SK-N-SH (cell line): ENCODE data around the gene AHNAK2. TPM values are rescaled to one million over a fixed set of nuclear protein-coding genes. Genes with fewer than 3 reads are reported as not detected.

Experiments
- CTCF ChIA-PET: fragments of 300-600, 350-600 bp; formaldehyde crosslinking; extraction: SDS; loops from one replicate; lab custom pipeline; 2021; lab: Yijun Ruan, JAX
- POLR2A ChIA-PET: fragments of 350-600 bp; sonication (Branson Sonifier 250); formaldehyde crosslinking; extraction: SDS; loops from one replicate; lab custom pipeline; 2020; ENCODE audit warnings: antibody characterized with exemption, inconsistent platforms; lab: Yijun Ruan, JAX
- DNase-seq: peaks from one replicate; pipeline ENCODE4 v3.0.0; 2012
- H2AFZ ChIP-seq: fragments of 200-600 bp; sonication (generic); 2 replicates; pipeline ENCODE4 v1.8.1; 2016; ENCODE audit warnings: antibody characterized with exemption, mild to moderate bottlenecking, low read depth
- H3F3A ChIP-seq: fragments of 200-600 bp; sonication (generic); replicated peaks from 2 replicates; pipeline ENCODE3; 2016; ENCODE audit warnings: antibody characterized with exemption, mild to moderate bottlenecking; ENCODE audit not compliant: insufficient read depth
- H3K27ac ChIP-seq, 2 experiments: fragments of 200-500 bp in 1 of 2; fragments of 200-600 bp in 1 of 2; sonication (Bioruptor generic) in 1 of 2; sonication (generic), shearing (Covaris generic) in 1 of 2; 2 replicates each; pipeline versions ENCODE4 v1.5.1 to v1.6.1; 2014 to 2016; ENCODE audit warnings: low read depth in 2 of 2, inconsistent platforms in 1 of 2, low read length in 1 of 2, mild to moderate bottlenecking in 1 of 2, mixed read lengths in 1 of 2
- H3K27me3 ChIP-seq: fragments of 200-600 bp; sonication (generic), shearing (Covaris generic); 2 replicates; pipeline ENCODE4 v1.6.1; 2016; ENCODE audit warnings: mixed run types; ENCODE audit not compliant: insufficient read depth
- H3K36me3 ChIP-seq, 2 experiments: fragments of 200-500 bp in 1 of 2; fragments of 200-600 bp in 1 of 2; sonication (Bioruptor generic) in 1 of 2; sonication (generic) in 1 of 2; replicated peaks in 1 of 2; 2 replicates each; pipeline versions ENCODE3 to v1.5.1; 2014 to 2016; ENCODE audit warnings: low read length in 1 of 2, mild to moderate bottlenecking in 1 of 2; ENCODE audit not compliant: insufficient read depth in 2 of 2, control insufficient read depth in 1 of 2
- H3K4me1 ChIP-seq, 2 experiments: fragments of 200-500 bp in 1 of 2; fragments of 200-600 bp in 1 of 2; sonication (Bioruptor generic) in 1 of 2; sonication (generic), shearing (Covaris generic) in 1 of 2; 2 replicates each; pipeline versions ENCODE4 v1.5.1 to v1.6.1; 2014 to 2016; ENCODE audit warnings: low read depth in 1 of 2, low read length in 1 of 2, mixed run types in 1 of 2; ENCODE audit not compliant: insufficient read depth in 2 of 2, control insufficient read depth in 1 of 2
- H3K4me2 ChIP-seq: fragments of 200-600 bp; sonication (generic), shearing (Covaris generic); 2 replicates; pipeline ENCODE4 v1.6.1; 2017; ENCODE audit warnings: mixed run types
- H3K4me3 ChIP-seq, 2 experiments: fragments of 200-500 bp in 1 of 2; fragments of 200-600 bp in 1 of 2; sonication (Bioruptor generic) in 1 of 2; sonication (generic), shearing (Covaris generic) in 1 of 2; 2 replicates each; pipeline versions ENCODE4 v1.5.1 to v1.8.1; 2014 to 2016; ENCODE audit warnings: low read depth in 2 of 2, inconsistent platforms in 1 of 2, low read length in 1 of 2, mild to moderate bottlenecking in 1 of 2, mixed read lengths in 1 of 2, moderate library complexity in 1 of 2
- H3K79me2 ChIP-seq: fragments of 200-600 bp; sonication (generic); 2 replicates; pipeline ENCODE4 v1.8.1; 2017; ENCODE audit warnings: mild to moderate bottlenecking; ENCODE audit not compliant: insufficient read depth
- H3K9ac ChIP-seq: fragments of 200-600 bp; sonication (generic); 2 replicates; pipeline ENCODE4 v1.6.1; 2017; ENCODE audit warnings: mixed run types
- H3K9me2 ChIP-seq: fragments of 200-600 bp; sonication (generic); 2 replicates; pipeline ENCODE4 v1.6.1; 2017; ENCODE audit warnings: mixed run types
- H3K9me3 ChIP-seq: fragments of 200-600 bp; sonication (generic); 2 replicates; pipeline ENCODE4 v1.6.1; 2017; ENCODE audit warnings: mixed run types, mild to moderate bottlenecking, moderate library complexity
- H4K20me1 ChIP-seq: fragments of 200-600 bp; sonication (generic); 2 replicates; pipeline ENCODE4 v1.6.1; 2017; ENCODE audit warnings: mild to moderate bottlenecking, mixed run types; ENCODE audit not compliant: insufficient read depth
- CHD2 ChIP-seq: fragments of 150-350 bp; IDR thresholded peaks from 2 replicates; pipeline ENCODE4 v1.6.1; 2018; ENCODE audit warnings: low read length; ENCODE audit not compliant: partially characterized antibody
- NRF1 ChIP-seq: IDR thresholded peaks from 2 replicates; pipeline ENCODE4 v1.6.1; 2012; ENCODE audit warnings: low read depth, mild to moderate bottlenecking, low read length
- POLR2AphosphoS5 ChIP-seq: IDR thresholded peaks from 2 replicates; pipeline ENCODE4 v1.6.1; 2012; ENCODE audit warnings: low read depth, low read length
- RFX5 ChIP-seq: IDR thresholded peaks from 2 replicates; pipeline ENCODE4 v1.6.1; 2012; ENCODE audit warnings: mild to moderate bottlenecking, improper control_type of control experiment, low read length
- TAF1 ChIP-seq: IDR thresholded peaks from 2 replicates; pipeline ENCODE4 v1.6.1; 2012; ENCODE audit warnings: low read depth, mild to moderate bottlenecking, low read length, moderate library complexity, borderline replicate concordance
- TEAD4 ChIP-seq: IDR thresholded peaks from 2 replicates; pipeline ENCODE4 v1.4.0; 2012; ENCODE audit warnings: mild to moderate bottlenecking, borderline replicate concordance; ENCODE audit not compliant: insufficient read depth
- YY1 ChIP-seq: IDR thresholded peaks from 2 replicates; pipeline ENCODE4 v1.4.0; 2012; ENCODE audit warnings: low read depth, mild to moderate bottlenecking
- WGBS: methylation state at CpG from one replicate; pipeline ENCODE4 v1.1.6; 2017; ENCODE audit warnings: low lambda C conversion rate; 5-methylcytosine and 5-hydroxymethylcytosine counted together
- polyA plus RNA-seq, 3 experiments: library from polyadenylated mRNA; depleted of rRNA; stranded (reverse); fragments of >200 nt; gene quantifications; 2 replicates each; pipeline ENCODE4 v1.2.3, GENCODE V29; 2012
- TF ChIP-seq, protein P1 (sequence below): IDR thresholded peaks from 2 replicates; pipeline ENCODE4 v1.4.0; 2012; ENCODE audit warnings: low read depth, borderline replicate concordance

Gene AHNAK2
- polyA plus RNA-seq, 1 of the 3 experiments (the other 2 are of a cell fraction), result 33.5 TPM

DNA sequence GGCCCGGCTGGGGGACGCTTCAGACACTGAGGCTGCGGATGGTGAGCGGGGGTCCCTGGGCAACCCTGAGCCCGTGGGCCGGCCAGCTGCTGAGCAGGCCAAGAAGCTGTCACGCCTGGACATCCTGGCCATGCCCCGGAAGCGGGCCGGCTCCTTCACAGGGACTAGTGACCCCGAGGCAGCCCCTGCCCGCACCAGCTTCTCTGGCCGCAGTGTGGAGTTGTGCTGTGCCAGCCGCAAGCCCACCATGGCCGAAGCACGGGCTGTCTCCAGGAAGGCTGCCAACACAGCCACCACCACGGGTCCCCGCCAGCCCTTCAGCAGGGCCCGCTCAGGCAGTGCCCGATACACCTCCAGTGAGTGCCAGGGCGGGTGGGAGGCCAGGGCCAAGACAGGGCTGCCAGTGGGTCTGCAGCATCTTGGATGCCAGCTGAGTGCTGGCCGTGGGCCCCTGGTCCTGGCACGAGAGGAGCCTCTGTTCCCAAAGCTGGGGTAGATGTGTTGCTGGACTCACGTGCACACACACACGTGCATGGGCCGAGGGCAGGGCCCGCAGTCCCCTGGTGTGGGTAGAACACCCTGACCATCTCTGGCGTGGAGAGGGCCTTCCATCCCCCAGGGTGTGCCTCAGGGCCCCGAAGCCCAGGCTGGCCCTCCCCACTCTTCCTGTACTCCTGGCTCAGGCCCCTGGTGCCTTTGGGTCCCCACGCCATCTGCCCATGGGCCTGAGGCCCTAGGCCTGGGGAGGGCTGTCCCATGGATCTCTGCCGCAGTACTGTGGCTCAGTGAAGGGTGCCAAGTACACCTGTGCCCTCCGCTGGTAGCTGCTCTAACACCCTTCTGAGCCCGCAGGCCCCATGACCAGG, 90.3 kb downstream of the AHNAK2 start:
- TF ChIP-seq POLR2AphosphoS5 (no peak), TEAD4 (no peak), YY1 (no peak), RFX5 (no peak), CHD2 (no peak), TAF1 (no peak), NRF1 (no peak)
- TF ChIP-seq, protein P1, sequence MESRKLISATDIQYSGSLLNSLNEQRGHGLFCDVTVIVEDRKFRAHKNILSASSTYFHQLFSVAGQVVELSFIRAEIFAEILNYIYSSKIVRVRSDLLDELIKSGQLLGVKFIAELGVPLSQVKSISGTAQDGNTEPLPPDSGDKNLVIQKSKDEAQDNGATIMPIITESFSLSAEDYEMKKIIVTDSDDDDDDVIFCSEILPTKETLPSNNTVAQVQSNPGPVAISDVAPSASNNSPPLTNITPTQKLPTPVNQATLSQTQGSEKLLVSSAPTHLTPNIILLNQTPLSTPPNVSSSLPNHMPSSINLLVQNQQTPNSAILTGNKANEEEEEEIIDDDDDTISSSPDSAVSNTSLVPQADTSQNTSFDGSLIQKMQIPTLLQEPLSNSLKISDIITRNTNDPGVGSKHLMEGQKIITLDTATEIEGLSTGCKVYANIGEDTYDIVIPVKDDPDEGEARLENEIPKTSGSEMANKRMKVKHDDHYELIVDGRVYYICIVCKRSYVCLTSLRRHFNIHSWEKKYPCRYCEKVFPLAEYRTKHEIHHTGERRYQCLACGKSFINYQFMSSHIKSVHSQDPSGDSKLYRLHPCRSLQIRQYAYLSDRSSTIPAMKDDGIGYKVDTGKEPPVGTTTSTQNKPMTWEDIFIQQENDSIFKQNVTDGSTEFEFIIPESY, result no peak
- Histone ChIP-seq H3K9me3 (no peaks in the 10 kb centered on the region), H3K79me2 (no peaks in the 10 kb centered on the region), H4K20me1 (no peaks in the 10 kb centered on the region), H3K4me3 (no peak overlapping the region), H3K27ac (no peak overlapping the region), H3K9ac (no peak overlapping the region), H3K27me3 (no peaks in the 10 kb centered on the region), H3K4me2 (no peak overlapping the region), H2AFZ (no peak overlapping the region), H3F3A (no peaks in the 10 kb centered on the region), H3K36me3 (peaks cover 0 to 27% of the 10 kb centered on the region in 2 experiments), H3K4me1 (peaks cover 0 to 2% of the 10 kb centered on the region in 2 experiments; a peak in 1 of 4 replicates), H3K9me2 (no peaks in the 10 kb centered on the region)
- CTCF ChIA-PET, result interaction anchor here (1.0 to 2.3 kb wide), 2 partner anchors 8 to 119 kb away, joined by 4 to 7 read pairs; no protein-coding TSS in a partner anchor
- WGBS, result 95% methylated on average over 15 of the region's 33 CpGs
- POLR2A ChIA-PET, result no interaction called here
- no peak for DNase-seq

Other genes starting within 250 kb of the AHNAK2 start
- gene SIVA1, start 225.2 kb downstream of the AHNAK2 start, polyA plus RNA-seq (2012; rRNA removed), result 122 and 137 TPM in 2 replicates
- 185 and 198 TPM in 2 replicates for gene AKT1, start 182.6 kb downstream of the AHNAK2 start, polyA plus RNA-seq (2012; rRNA removed)
- gene ZBTB42, start 177.3 kb downstream of the AHNAK2 start, polyA plus RNA-seq (2012; rRNA removed), result 2.9 and 3.1 TPM in 2 replicates
- gene CEP170B, start 113.1 kb downstream of the AHNAK2 start, polyA plus RNA-seq (2012; rRNA removed), result 7.7 and 11.0 TPM in 2 replicates
- 0.02 TPM in 2 replicates for gene PLD4, start 53.5 kb downstream of the AHNAK2 start, polyA plus RNA-seq (2012; rRNA removed)
- 18.5 and 21.4 TPM in 2 replicates for gene CLBA1, start 7.4 kb upstream of the AHNAK2 start, polyA plus RNA-seq (2012; rRNA removed)
- gene CDCA4, start 42.7 kb upstream of the AHNAK2 start, polyA plus RNA-seq (2012; rRNA removed), result 23.7 and 26.8 TPM in 2 replicates
- 0.03 TPM in 1 of 2 replicates, not detected in the other for gene GPR132, start 87.1 kb upstream of the AHNAK2 start, polyA plus RNA-seq (2012; rRNA removed)
- gene JAG2, start 190.4 kb upstream of the AHNAK2 start, polyA plus RNA-seq (2012; rRNA removed), result 1.7 TPM in 2 replicates
- gene NUDT14, start 202.9 kb upstream of the AHNAK2 start, polyA plus RNA-seq (2012; rRNA removed), result 15.8 and 18.4 TPM in 2 replicates